Hair follicle dermal papilla cell (primary cell): ENCODE measurements around the gene INTS3. TPM values are rescaled to one million over a fixed set of nuclear protein-coding genes. Genes with fewer than 3 reads are reported as not detected.

ENCODE experiments used
- small RNA-seq: library from RNA; depleted of rRNA; stranded (forward); fragments of <200 nt; gene quantifications from one replicate; pipeline ENCODE3, GENCODE V24; 2012
- total RNA-seq: library from RNA; depleted of rRNA; stranded (reverse); fragments of >200 nt; gene quantifications from 2 replicates; pipeline ENCODE4 v1.2.3, GENCODE V29; 2012

The INTS3 gene, protein sequence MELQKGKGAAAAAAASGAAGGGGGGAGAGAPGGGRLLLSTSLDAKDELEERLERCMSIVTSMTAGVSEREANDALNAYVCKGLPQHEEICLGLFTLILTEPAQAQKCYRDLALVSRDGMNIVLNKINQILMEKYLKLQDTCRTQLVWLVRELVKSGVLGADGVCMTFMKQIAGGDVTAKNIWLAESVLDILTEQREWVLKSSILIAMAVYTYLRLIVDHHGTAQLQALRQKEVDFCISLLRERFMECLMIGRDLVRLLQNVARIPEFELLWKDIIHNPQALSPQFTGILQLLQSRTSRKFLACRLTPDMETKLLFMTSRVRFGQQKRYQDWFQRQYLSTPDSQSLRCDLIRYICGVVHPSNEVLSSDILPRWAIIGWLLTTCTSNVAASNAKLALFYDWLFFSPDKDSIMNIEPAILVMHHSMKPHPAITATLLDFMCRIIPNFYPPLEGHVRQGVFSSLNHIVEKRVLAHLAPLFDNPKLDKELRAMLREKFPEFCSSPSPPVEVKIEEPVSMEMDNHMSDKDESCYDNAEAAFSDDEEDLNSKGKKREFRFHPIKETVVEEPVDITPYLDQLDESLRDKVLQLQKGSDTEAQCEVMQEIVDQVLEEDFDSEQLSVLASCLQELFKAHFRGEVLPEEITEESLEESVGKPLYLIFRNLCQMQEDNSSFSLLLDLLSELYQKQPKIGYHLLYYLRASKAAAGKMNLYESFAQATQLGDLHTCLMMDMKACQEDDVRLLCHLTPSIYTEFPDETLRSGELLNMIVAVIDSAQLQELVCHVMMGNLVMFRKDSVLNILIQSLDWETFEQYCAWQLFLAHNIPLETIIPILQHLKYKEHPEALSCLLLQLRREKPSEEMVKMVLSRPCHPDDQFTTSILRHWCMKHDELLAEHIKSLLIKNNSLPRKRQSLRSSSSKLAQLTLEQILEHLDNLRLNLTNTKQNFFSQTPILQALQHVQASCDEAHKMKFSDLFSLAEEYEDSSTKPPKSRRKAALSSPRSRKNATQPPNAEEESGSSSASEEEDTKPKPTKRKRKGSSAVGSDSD
- 44.7 and 53.4 TPM in 2 replicates for total RNA-seq

DNA sequence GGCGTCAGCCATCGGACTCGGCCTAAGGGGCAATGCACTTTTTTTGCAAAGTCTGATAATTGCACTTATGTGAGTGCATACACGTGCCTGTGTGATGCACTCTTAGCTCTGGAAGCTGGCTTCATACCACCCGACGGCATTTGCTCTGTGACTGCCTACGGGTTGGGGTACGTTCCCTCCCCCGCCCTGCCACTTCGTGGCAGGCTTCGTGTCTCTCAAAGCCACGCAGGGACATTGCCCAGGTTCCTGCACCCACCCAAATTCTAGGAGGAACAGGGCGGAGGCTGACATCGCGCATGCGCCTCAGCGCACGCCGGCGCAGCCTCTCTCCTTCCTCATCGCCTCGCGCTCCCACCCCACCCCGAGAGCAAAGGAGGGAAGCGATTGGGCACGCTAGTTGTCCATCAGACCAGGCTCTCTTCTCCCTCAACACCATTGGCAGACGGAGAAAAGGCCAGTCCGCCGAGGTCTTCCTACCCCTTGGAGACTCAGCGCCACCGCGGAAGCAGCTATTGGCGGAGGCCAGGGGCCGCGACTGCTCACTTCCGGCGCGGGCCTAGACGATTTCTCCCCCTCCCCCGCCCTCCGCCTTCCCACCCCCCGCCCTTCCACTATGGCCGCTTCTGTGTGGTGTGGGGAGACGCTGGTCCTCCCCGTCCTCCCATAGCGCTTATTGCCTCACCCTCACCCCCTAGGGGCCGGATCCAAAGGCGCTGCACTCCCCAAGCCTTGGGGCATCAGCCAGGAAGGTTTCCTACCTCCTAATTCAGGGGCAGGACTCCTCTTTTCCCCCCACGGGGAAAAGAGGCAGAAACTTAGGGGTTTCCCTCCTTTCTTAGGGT, at the start of gene INTS3:
Gene INTS3 (plus strand): TSS at position 588 of the 842 bp plus-strand sequence. CDS start 585 bp downstream, outside the sequence.

DNA sequence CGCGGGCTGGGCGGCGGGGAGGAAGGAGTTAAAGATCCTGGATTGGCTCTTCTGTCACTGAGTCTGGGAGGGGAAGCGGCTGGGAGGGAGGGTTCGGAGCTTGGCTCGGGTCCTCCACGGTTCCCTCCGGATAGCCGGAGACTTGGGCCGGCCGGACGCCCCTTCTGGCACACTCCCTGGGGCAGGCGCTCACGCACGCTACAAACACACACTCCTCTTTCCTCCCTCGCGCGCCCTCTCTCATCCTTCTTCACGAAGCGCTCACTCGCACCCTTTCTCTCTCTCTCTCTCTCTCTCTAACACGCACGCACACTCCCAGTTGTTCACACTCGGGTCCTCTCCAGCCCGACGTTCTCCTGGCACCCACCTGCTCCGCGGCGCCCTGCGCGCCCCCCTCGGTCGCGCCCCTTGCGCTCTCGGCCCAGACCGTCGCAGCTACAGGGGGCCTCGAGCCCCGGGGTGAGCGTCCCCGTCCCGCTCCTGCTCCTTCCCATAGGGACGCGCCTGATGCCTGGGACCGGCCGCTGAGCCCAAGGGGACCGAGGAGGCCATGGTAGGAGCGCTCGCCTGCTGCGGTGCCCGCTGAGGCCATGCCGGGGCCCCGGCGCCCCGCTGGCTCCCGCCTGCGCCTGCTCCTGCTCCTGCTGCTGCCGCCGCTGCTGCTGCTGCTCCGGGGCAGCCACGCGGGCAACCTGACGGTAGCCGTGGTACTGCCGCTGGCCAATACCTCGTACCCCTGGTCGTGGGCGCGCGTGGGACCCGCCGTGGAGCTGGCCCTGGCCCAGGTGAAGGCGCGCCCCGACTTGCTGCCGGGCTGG, 49.1 kb upstream of the INTS3 start, which contains the start of gene NPR1:
Gene NPR1 (plus strand): TSS at position 170 of the 818 bp plus-strand sequence. CDS start 421 bp downstream, at position 591.

DNA sequence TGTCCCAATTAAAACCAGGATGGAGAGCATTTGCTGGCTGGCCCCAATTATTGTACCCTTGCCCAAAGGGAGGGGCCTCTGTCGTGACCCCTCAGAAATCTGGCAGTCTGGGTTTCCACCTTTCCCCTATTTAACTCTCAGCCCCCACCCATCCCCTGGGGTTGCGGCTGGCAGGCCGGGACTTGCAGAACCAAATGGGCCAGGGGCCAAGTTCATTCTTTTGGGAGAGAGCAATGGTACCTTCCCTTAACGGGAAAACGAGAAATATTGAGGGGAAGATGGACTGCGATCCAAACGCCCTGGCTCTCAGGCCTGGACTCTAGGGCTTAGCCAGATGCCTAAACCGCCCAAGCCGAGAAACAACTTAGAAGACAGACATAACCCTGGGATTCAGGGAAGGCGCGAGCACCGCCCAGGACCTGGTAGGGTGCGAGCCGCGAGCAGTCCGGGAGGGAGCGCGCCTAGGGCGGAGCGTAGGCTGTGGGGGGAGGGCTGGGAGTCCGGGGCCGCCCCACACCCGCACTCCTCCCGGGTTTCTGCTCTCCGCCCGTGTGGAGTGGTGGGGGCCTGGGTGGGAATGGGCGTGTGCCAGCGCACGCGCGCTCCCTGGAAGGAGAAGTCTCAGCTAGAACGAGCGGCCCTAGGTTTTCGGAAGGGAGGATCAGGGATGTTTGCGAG, 47.1 kb downstream of the INTS3 start, which contains the start of gene SLC27A3:
Gene SLC27A3 (plus strand): TSS at position 628 of the 678 bp plus-strand sequence. CDS start 91 bp downstream, outside the sequence.

Small RNA genes within 50 kb of the gene (small RNA-seq; reads per million reads assigned to genes)
- gene MIR8083 = not detected
- gene RF00019 = not detected
- gene RN7SL372P = not detected

Other genes starting within 250 kb of the INTS3 start
- gene S100A6, start 192.1 kb upstream of the INTS3 start, total RNA-seq = 1,038 and 1,069 TPM in 2 replicates
- gene S100A5, start 187.1 kb upstream of the INTS3 start, total RNA-seq = not detected in 2 replicates
- 874 and 1,480 TPM in 2 replicates for gene S100A4, start 182.2 kb upstream of the INTS3 start, total RNA-seq
- gene S100A3, start 178.8 kb upstream of the INTS3 start, total RNA-seq = 6.3 and 6.6 TPM in 2 replicates
- gene S100A2, start 162.2 kb upstream of the INTS3 start, total RNA-seq = 3.4 and 6.8 TPM in 2 replicates
- 157 and 225 TPM in 2 replicates for gene S100A16, start 114.9 kb upstream of the INTS3 start, total RNA-seq
- gene S100A14, start 111.7 kb upstream of the INTS3 start, total RNA-seq = 0.36 and 0.65 TPM in 2 replicates
- 71.1 and 103 TPM in 2 replicates for gene S100A13, start 100.5 kb upstream of the INTS3 start, total RNA-seq
- not detected in 2 replicates for gene S100A1, start 99.6 kb upstream of the INTS3 start, total RNA-seq
- 44.3 and 53.1 TPM in 2 replicates for gene CHTOP, start 94.0 kb upstream of the INTS3 start, total RNA-seq
- 45.8 and 56.8 TPM in 2 replicates for gene SNAPIN, start 69.3 kb upstream of the INTS3 start, total RNA-seq
- gene ILF2, start 57.1 kb upstream of the INTS3 start, total RNA-seq = 116 and 124 TPM in 2 replicates
- under 0.01 TPM in 1 of 2 replicates, not detected in the other for gene NPR1, start 49.4 kb upstream of the INTS3 start, total RNA-seq
- 9.5 and 14.3 TPM in 2 replicates for gene SLC27A3, start 47.4 kb downstream of the INTS3 start, total RNA-seq
- gene GATAD2B, start 194.9 kb downstream of the INTS3 start, total RNA-seq = 10.2 and 12.1 TPM in 2 replicates
- gene DENND4B, start 218.7 kb downstream of the INTS3 start, total RNA-seq = 21.6 and 33.1 TPM in 2 replicates
- 7.6 and 7.8 TPM in 2 replicates for gene CRTC2, start 230.6 kb downstream of the INTS3 start, total RNA-seq
- 120 and 123 TPM in 2 replicates for gene SLC39A1, start 235.5 kb downstream of the INTS3 start, total RNA-seq
- 4.4 and 5.0 TPM in 2 replicates for gene CREB3L4, start 239.9 kb downstream of the INTS3 start, total RNA-seq
- gene JTB, start 249.6 kb downstream of the INTS3 start, total RNA-seq = 96.4 and 102 TPM in 2 replicates